GM18499 (cell line): ENCODE measurements around the gene DUS3L.
"Not testable (repeated sequence)": the region's sequence is repeated elsewhere in the genome, so short reads cannot be mapped to it uniquely, and the experiment has no call there.

Source experiments
- ATAC-seq: cut with Tn5 transposase; IDR thresholded peaks from one replicate; pipeline ENCODE4 v1.9.1; 2021; ENCODE audit warnings: moderate number of reproducible peaks; ENCODE audit not compliant: insufficient read depth, unreplicated experiment

The DUS3L gene

GRCh38 chr19:5775668-5776309 lies 15.2 kb downstream of the DUS3L start:
- ATAC-seq = no peak

GRCh38 chr19:5774921-5775320 lies 16.0 kb downstream of the DUS3L start:
- ATAC-seq = no peak

GRCh38 chr19:5773276-5773675 lies 17.7 kb downstream of the DUS3L start:
- ATAC-seq = no peak

- no peak for ATAC-seq
Measured at GRCh38 chr19:5772416-5772815, 18.5 kb downstream of the DUS3L start.

GRCh38 chr19:5767949-5768348 lies 23.0 kb downstream of the DUS3L start:
- no peak for ATAC-seq

GRCh38 chr19:5765220-5765619 lies 25.7 kb downstream of the DUS3L start:
- no peak for ATAC-seq

- no peak for ATAC-seq
Measured at GRCh38 chr19:5762608-5763217, 28.2 kb downstream of the DUS3L start.

GRCh38 chr19:5753743-5754142 lies 37.2 kb downstream of the DUS3L start:
- ATAC-seq = no peak

- ATAC-seq = no peak
Measured at GRCh38 chr19:5751709-5752108, 39.3 kb downstream of the DUS3L start.

- ATAC-seq = no peak
Measured at GRCh38 chr19:5749505-5749904, 41.5 kb downstream of the DUS3L start.

GRCh38 chr19:5748920-5749319 lies 42.0 kb downstream of the DUS3L start:
- not testable (repeated sequence) for ATAC-seq

GRCh38 chr19:5744999-5745398 lies 46.0 kb downstream of the DUS3L start:
- ATAC-seq = not testable (repeated sequence)

GRCh38 chr19:5743630-5744029 lies 47.3 kb downstream of the DUS3L start:
- no peak for ATAC-seq

- ATAC-seq = no peak
Measured at GRCh38 chr19:5742051-5742450, 48.9 kb downstream of the DUS3L start.

GRCh38 chr19:5738423-5738822 lies 52.5 kb downstream of the DUS3L start:
- no peak for ATAC-seq
